Cardiac septum (tissue), 1 donor: ENCODE results near the gene CEP290. TPM values are rescaled to one million over a fixed set of nuclear protein-coding genes. Genes with fewer than 3 reads are reported as not detected.
A peak's percentile ranks its signal among the peaks of the same experiment; 100 is the strongest.

Source experiments
- DNase-seq: peaks from one replicate; pipeline ENCODE4 v3.0.0-alpha.2; 2020; ENCODE audit warnings: low spot score
- intact Hi-C: fragments of 100-400 bp; cut with DNase I; formaldehyde crosslinking; loops from one replicate; pipeline ENCODE4 v1.14.0; 2022
- long read RNA-seq: library from polyadenylated mRNA; unstranded; transcript quantifications from one replicate; pipeline ENCODE4 v2.0.0, GENCODE V29; 2021
- total RNA-seq: library from RNA; stranded (reverse); fragmentation: NEBNext Ultra II Directional; extraction: Animal tissue kit (Norgen Biotek cat#: 25700); gene quantifications from one replicate; pipeline ENCODE4 v1.2.1, GENCODE V29; 2021
- donor health status: DM: no; HTN: no; CAD: no.

The CEP290 gene
- 10.0 TPM for total RNA-seq
- long read RNA-seq, partial matches to known transcripts = 11 of 13 reads
- long read RNA-seq, other reads (novel, unspliced or antisense) = 2 of 13 reads

- DNase-seq = peak; percentile 97
- intact Hi-C loops = loop anchor here (5.0 kb wide), 1 partner anchor 1385 kb away; the partner anchor contains the start of gene POC1B
Observed at GRCh38 chr12:88141774-88142609, at the start of gene CEP290, which contains the start of gene TMTC3. TSS of gene CEP290 (minus strand) at chr12:88142088. CDS start at chr12:88141307, 781 bp downstream. TSS of gene TMTC3 (plus strand) at chr12:88142307. CDS start at chr12:88148316, 6,009 bp downstream.

GRCh38 chr12:88188180-88188579, 46.3 kb upstream of the CEP290 start:
- intact Hi-C loops = no loop called here
- DNase-seq = no peak

GRCh38 chr12:88187571-88187970, 45.7 kb upstream of the CEP290 start:
- no peak for DNase-seq
- intact Hi-C loops = no loop called here

GRCh38 chr12:88185988-88186387, 44.1 kb upstream of the CEP290 start:
- no peak for DNase-seq
- intact Hi-C loops = no loop called here

GRCh38 chr12:88185279-88185678, 43.4 kb upstream of the CEP290 start:
- DNase-seq = no peak
- intact Hi-C loops = no loop called here

GRCh38 chr12:88184196-88184595, 42.3 kb upstream of the CEP290 start:
- no peak for DNase-seq
- intact Hi-C loops = no loop called here

GRCh38 chr12:88182416-88182815, 40.5 kb upstream of the CEP290 start:
- DNase-seq = no peak
- intact Hi-C loops = no loop called here

GRCh38 chr12:88181881-88182280, 40.0 kb upstream of the CEP290 start:
- no peak for DNase-seq
- intact Hi-C loops = no loop called here

- intact Hi-C loops = no loop called here
Observed at GRCh38 chr12:88179436-88180014, 37.6 kb upstream of the CEP290 start.

GRCh38 chr12:88175544-88175943, 33.7 kb upstream of the CEP290 start:
- intact Hi-C loops = no loop called here
- DNase-seq = no peak

More at GRCh38 chr12:88179436-88180014, 37.6 kb upstream of the CEP290 start:
- DNase-seq = no peak

- intact Hi-C loops = no loop called here
- DNase-seq = no peak
Observed at GRCh38 chr12:88172844-88173407, 31.0 kb upstream of the CEP290 start.

- intact Hi-C loops = no loop called here
- no peak for DNase-seq
Observed at GRCh38 chr12:88167384-88167783, 25.5 kb upstream of the CEP290 start.

GRCh38 chr12:88166179-88166578, 24.3 kb upstream of the CEP290 start:
- intact Hi-C loops = no loop called here
- DNase-seq = no peak

- intact Hi-C loops = no loop called here
- no peak for DNase-seq
Observed at GRCh38 chr12:88163371-88163770, 21.5 kb upstream of the CEP290 start.

- intact Hi-C loops = no loop called here
- no peak for DNase-seq
Observed at GRCh38 chr12:88156075-88156654, 14.3 kb upstream of the CEP290 start.

- intact Hi-C loops = no loop called here
Observed at GRCh38 chr12:88153959-88154358, 12.1 kb upstream of the CEP290 start.

GRCh38 chr12:88150063-88150462, 8.2 kb upstream of the CEP290 start:
- intact Hi-C loops = no loop called here

More at GRCh38 chr12:88153959-88154358, 12.1 kb upstream of the CEP290 start:
- DNase-seq = no peak

GRCh38 chr12:88145567-88146505, 3.9 kb upstream of the CEP290 start:
- intact Hi-C loops = no loop called here
- no peak for DNase-seq

More at GRCh38 chr12:88150063-88150462, 8.2 kb upstream of the CEP290 start:
- DNase-seq = no peak
